ENCODE data around the gene JAG2.

The JAG2 gene

DNA sequence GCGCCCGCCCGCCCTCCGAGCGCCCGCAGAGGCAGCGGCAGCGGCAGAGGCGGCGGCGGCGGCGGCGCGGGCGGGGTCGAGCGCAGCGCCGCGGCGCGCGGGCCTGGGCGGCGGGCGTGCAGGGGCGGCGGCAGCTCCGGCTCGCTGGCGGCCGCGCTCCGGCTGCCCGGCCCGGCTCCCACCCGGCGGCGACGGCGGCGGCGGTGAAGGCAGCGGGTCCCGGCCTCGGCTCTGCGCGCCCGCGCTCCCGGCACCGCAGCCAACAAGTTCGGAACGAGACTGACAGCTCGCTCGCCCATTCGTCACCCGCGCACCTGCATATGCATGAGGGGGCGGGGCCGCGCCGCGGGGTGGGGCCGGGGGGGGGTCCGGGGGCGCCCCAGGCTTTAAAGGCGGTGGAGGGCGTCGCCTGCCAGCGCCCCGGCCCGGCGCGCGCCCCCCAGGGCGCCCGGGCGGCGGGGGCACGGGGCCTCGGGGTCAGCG, at the start of gene JAG2:
Gene JAG2, minus strand, starts transcription at position 281 of the 483 bp plus-strand sequence. CDS start 356 bp downstream, outside the sequence.
- DNase-seq, result peak; percentile 18

DNA sequence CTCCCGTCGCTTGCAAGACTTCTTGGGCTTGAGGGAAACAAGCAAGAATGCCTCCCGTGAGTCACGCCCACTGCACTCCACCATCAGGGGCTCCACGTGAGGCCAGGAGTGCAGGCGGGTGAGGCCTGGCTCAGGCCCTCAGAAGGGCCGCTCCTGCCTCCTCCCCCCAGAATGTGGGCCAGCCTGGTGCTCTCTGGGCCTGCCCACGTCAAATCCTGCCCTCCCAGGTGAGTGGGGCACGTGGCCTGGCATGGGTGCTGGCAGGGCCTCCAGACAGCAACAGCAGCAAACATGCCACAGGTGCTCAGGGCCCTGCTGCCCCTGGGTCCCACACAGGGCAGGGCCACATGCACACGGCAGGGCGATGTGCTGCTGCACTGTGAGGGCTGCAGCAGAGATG, 49.2 kb upstream of the JAG2 start:
- DNase-seq, result no peak

DNA sequence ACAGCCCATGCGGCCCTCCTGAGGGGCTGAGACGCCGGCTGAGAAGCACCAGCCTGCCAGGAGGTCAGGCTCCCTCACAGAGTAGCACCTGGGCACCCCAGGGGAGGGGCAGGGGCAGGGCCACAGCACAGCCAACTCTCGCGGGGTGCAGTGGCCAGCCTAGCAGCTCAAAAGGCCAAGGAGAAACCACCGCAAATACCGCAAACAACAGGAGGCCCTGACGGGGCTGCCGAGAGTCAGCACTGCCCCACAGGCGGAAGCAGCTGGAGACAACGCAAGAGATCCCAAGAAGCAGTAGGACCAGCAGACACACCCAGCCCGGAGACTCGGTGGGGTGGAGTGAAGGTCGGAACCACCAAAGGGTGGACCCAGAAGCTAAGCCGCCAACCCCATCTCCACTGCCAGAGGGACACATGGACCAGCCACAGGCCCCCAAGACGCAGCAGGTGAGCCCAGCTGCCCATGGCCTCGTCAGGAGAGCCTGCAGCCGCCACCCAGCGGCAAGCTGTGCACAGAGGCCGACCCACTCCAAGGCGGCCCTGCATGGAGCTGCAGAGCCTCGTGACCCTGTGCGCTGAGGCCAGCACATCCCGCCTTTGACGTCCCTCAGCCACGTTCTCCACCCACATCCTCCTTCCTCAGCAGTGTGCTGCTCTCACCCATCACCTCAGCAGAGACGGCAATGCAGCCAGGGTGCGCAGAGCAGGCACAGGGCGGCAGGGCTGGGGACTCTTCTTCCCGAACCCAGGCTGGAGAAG, 48.1 kb upstream of the JAG2 start:
- no peak for DNase-seq

- DNase-seq, result no peak
These were observed 47.0 kb upstream of the JAG2 start for GRCh38 chr14:105215602-105216001.

- DNase-seq, result no peak
These were observed 45.8 kb upstream of the JAG2 start for GRCh38 chr14:105214324-105214915.

DNA sequence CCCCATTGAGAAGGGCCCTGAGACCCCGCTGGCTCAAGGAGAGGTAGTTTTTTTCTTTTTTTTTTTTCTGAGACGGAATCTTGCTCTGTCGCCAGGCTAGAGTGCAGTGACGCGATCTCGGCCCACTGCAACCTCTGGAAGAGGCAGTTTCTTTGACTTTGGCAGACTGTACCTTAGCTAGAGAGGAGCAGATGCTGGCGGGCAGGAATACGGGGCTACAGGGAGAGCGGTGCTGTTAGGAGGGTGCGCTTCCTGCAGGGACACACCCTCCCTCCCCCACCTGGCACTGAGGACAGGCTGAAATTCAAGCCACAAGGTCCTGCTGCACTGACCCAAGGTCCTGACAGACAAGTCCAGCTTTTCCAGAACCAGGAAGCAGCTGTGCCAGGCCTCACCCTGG, 44.8 kb upstream of the JAG2 start:
- DNase-seq, result no peak

GRCh38 chr14:105212541-105213300, 44.1 kb upstream of the JAG2 start:
- DNase-seq, result no peak

DNA sequence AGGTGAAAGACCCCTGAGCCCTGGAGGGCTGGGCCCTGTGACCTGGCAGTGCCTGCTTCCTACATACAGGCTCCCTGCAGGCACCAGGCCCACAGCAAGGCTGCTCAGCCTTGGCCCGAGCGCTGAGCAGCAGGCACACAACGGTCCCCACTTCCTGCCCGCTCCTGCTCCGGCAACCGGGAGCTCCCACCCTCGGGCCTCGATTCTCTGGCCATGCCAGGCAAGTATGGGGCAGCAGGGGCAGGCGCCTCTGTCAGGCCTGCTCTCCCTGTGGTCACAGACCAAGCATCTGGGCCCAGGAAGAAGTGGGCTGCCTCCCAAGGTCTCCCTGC, 43.1 kb upstream of the JAG2 start:
- DNase-seq, result no peak

DNA sequence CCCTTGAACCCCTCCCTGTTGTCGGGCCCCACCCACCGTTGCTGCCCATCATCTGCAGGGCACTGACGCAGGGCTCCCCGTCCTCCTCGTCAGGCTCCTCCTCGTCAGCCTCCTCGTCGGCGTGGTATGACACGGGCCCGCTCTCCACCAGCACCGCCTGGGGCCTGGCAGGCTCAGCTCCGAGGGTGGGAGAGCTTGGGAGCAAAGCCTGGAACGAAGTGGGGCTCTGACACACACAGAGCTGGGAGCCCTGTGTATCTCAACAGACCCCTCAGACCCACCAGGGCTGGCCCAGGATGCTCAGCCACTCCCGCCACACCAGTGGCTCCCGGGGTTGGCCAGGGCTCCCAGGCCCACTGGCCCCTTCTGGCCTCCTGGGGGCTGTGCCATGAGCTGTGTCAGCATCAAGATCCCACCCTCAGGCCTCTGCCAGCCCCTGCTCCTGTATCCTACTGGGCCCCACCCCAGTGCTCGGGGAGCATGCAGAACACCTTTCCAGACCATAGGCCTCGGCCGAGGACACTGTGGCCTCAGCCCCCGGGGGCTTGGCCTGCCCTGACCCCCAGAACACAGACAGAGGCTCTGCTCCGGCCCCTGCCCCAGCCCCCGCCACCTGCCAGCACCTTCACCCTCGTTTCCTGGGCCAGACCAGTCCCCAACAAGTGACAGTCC, 42.6 kb upstream of the JAG2 start:
- no peak for DNase-seq

- no peak for DNase-seq
These were observed 41.9 kb upstream of the JAG2 start for GRCh38 chr14:105210266-105211025.

- no peak for DNase-seq
These were observed 41.1 kb upstream of the JAG2 start for GRCh38 chr14:105209646-105210045.

DNA sequence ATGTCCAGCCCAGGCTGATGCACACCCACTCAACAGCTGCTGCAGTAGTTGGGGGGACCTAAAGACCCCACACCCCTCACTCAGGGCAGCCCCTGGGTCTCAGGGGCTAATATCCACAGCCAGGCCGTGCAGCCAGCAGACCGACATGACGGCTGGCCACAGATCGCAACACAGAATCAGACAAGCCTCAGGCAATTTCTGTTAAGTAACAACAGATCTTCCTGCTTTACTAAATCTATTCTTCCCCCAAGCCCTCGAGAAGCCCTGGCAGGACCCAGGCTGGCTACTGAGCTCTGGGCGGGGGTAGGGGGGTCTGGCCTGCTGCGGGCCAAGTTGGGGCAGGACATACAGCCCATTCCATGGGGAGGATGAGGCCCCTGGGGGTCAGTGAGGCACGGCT, 40.5 kb upstream of the JAG2 start:
- no peak for DNase-seq

GRCh38 chr14:105208738-105209075, 40.1 kb upstream of the JAG2 start:
- no peak for DNase-seq

DNA sequence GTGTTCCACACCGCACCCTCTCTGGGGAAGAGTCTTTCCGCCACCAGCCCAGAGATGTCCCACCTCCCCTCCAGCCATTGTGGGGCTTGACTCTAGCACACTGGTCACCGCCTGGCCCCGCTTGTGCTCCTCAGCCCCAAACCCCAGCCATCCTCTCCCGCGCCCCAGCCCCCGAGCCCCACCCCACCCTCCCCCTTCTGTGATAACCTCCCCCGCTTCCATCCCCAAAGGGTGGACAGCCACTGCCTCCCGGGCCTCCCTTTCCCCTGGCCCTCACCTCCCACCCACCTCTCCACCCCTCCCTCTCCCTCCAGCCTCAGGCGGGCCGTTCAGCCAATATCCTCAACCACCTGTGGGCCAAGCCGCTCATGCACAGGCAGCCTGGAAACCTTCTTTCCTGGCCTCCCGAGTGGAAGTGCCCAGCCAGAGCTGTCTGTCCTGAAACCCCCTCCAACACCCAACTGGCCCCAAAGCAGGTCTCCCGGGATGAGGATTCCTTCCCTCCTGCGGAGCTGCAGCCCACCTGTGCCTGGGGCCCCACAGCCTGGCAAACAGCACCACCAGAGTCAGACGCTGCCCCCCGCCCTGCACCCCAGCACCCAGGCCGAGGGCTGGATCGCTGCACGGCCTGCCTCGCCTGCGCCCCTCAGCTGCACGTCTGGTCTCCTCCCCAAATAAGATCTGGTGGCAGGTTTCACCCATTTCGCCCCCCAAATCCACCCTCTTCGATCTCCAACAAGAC, 39.6 kb upstream of the JAG2 start:
- DNase-seq, result no peak

- DNase-seq, result no peak
These were observed 38.9 kb upstream of the JAG2 start for GRCh38 chr14:105207460-105207901.

- DNase-seq, result no peak
These were observed 38.3 kb upstream of the JAG2 start for GRCh38 chr14:105206873-105207272.

- no peak for DNase-seq
These were observed 37.2 kb upstream of the JAG2 start for GRCh38 chr14:105205673-105206208.

- DNase-seq, result no peak
These were observed 36.5 kb upstream of the JAG2 start for GRCh38 chr14:105204931-105205672.

GRCh38 chr14:105204206-105204930, 35.8 kb upstream of the JAG2 start:
- DNase-seq, result no peak

- DNase-seq, result no peak
These were observed 35.1 kb upstream of the JAG2 start for GRCh38 chr14:105203701-105204100.

Measured in suppressor macrophage treated with lipopolysaccharide for 4 hours (primary cell).